ENCODE results near the gene TTYH3.

TTYH3 gene

DNA sequence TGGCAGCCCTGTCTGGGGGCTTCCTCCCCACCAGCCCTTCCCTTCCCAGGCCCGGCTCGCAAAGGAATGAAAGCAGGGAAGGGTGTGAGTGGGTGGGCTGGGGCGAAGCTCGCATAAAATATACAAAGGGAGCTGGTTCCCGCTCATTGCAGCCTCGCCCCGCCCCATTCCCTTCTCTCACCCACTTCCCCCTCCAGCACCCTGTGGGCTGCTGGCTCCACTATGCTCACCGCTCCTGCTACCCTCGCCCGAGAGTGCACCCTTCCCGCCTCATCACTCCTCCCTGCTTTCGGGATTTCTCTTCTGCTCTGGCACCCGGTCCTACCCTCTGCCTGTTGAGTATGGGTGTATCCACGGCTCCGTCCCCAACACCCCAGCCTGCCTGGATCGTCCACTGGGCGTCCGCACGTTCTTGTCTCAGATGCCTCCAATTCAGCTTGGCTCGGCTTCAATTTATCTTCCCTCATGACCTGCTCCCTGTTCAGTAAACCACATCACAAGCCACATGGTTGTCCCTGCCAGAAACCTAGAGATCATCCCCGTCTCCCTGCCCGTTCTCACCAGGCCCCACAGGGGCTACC is 14.4 kb upstream of the TTYH3 start:
- no peak for DNase-seq

DNA sequence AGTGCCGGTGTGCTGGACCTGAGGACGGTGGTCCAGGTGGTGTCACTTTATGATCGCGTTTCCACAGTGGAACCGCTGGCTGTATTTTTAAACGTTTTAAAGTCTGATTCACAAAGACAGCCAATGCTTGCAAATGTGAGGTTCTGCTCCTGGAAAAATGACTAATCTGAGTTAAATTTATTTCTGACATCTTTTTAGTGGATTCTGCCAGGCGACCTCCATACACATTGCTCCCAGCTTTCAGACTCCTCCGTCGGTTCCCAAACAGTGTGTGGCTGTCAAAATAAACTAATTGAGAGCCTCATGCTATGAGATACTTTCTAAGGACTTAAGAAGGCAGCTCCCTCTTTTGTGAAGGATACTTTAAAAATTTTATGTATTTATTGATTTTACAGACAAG is 12.7 kb upstream of the TTYH3 start:
- DNase-seq, result no peak

DNA sequence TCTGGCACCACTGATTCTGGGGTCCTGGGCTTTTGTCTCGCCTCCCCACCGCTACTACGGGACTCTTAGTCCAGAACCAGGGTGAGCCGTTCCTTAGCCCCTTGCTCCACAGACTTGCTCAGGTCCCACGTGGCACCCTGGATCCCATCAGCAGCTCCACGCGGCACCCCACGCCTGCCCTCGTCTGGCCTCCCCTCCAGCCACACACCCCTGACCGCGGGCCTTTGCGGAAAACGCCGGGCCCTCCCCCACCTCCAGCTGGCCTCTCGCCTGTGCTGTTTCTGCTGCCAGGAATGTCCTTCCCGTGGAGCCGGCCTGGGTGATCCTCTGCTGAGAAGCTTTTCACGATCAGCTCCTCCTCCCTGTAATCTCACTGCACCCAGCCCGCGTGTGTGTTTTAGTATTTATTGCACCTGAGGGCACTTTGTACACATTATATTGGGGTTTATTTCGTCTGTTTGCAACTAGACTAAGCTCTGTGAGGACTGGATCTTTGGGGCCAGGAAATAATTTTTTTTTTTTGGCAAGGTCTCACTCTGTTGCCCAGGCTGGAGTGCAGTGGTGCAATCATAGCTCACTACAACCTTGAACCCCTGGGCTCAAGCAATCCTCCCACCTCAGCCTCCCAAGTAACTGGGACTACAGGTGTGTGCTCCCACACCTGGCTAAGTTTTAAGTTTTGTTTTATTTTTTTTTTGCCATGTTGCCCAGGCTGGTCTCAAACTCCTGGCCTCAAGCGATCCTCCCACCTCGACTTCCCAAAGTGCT is 10.5 kb upstream of the TTYH3 start:
- DNase-seq, result no peak

- DNase-seq, result no peak
Observed at GRCh38 chr7:2621948-2622640, 9.7 kb upstream of the TTYH3 start.

DNA sequence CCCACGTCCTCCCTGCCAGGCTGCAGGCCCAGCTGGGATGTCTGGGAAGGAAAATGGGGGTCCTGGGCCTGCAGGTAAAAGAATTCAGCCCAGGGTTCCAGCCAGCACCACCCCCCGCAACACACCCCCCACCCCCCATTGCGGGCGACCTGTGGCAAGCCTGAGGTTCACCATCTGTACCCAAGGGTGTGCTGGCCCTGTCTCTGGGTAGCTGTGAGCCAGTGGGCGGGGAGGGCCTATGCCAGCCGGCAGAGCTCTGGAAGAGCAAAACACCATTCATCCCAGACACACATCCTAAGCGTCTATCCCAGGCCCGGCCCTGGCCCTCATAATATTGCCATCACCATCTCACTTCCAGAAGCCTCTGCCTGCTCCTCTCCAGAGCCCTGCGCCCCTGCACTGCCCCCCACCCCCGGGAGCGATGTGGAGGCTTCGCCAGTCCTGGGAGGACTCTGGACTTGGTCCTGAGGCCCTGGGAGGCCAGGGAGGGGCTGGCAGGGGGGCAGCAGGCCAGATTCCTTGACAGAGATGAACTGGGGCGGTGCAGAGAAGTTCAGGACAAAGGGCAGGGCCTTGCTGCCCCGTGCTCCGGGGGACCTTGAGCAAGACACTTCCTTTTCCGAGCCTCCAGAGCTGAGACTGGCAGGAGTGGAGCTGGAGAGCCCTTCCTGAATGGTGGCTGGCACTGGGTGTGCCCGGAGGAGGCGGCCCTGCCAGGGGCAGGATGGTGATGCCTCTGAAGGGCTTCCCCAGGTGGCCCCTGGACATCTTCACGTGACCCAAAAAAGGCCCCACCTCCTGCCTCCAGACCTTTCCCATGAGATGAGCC is 8.7 kb upstream of the TTYH3 start:
- DNase-seq, result no peak

DNA sequence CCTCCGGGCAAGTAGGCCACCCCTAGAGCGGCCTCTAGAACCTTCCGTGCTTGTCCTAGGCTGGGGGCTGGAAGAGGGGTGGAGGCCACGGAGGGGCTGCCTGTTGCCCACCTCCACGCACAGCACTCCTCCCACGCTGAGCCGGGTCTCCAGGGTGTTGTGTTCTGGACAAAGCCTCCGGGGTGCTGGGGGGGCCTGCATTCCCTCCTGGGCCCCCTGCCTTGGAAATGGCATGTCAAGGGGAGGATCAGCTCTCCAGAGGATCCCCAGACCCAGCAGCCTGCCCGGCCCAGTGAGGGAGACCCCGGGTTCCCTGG is 8.1 kb upstream of the TTYH3 start:
- DNase-seq, result no peak

DNA sequence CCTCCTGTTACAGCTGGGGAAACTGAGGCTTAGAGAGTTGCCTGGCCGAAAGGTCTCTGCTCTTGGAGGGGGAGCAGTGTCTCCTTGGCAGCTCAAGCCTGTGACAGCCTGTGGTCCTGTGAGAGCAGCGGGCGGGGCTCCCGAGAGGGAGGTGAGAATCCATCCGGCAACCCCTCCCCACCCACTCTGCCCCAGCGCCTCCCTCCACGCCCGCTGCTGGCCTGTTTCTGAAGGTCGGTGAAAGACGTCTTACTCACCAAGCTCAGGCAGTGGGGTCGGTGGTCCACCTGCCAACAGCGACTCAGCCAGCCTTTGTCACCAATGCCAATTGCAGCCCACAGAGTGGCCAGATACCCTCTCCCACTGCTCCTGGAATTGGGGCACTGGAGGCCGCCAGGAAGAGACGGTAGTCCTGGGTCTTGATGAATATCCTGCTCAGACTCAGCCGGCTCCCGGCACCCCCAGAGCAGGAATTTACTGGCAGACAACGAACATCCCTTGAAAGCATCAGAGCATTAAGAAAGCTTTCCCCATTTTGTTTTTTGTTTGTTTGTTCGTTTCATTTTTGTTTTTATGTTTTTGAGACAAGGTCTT is 7.4 kb upstream of the TTYH3 start:
- DNase-seq, result no peak

GRCh38 chr7:2626498-2627117 is 5.2 kb upstream of the TTYH3 start:
- DNase-seq, result no peak

DNA sequence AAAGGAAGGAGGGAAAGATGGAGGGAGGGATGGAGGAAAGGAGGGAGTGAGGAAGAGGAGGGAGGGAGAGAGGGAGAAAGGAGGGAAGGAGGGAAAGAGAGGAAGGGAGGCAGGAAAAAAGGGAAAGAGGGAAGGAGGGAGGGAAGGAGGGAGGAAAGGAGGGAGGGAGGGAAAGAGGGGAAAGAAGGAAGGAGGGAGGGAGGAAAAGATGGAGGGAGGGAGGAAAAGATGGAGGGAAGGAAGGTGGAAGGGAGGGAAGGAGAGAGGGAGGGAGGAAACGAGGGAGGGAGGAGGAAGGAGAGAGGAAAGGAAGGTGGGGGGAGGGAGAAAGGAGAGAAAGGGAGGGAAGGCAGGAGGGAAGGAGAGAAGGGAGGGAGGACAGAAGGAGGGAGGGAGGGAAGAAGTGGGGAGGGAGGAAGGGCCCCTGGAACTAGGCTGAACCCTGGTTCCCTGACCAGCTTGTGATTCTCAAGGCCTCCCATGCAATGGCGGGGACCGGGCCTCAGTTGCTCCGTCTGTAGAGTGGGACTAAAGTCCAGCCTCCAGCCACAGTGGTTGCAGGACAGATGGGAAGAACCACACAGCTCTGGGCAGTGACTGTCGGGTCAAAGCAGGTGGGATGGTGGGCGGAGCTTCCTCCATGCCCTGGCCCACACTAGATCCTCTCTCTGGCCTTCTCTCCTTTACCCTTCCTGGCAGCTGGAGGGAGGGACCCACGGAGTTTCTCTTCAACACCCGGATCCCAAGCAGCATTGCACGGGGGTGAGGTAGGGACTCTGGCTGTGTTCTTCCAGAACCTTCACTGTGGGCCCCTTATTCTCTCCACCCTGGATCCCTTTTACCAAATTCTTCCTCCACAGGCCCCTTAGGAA is 4.3 kb upstream of the TTYH3 start:
- DNase-seq, result no peak

GRCh38 chr7:2628130-2628482 is 3.7 kb upstream of the TTYH3 start:
- DNase-seq, result no peak

DNA sequence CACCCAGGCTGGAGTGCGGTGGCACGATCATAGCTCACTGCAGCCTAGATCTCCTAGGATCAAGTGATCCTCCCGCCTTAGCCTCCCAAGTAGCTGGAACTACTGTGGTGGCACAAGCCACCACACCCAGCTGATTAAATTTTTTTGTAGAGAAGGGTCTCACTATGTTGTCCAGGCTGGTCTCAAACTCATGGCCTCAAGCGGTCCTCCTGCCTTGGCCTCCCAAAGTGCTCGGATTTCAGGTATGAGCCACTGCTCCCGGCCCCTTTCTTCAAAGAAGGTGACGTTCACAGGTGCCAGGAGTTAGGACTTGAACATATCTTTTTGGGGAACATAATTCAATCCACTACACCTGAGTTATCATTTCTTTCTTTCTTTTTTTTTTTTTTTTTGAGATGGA is 2.9 kb upstream of the TTYH3 start:
- DNase-seq, result no peak

- no peak for DNase-seq
Observed at GRCh38 chr7:2629746-2630681, 1.8 kb upstream of the TTYH3 start.

GRCh38 chr7:2632733-2633537 is 1.1 kb downstream of the TTYH3 start:
- DNase-seq, result no peak

DNA sequence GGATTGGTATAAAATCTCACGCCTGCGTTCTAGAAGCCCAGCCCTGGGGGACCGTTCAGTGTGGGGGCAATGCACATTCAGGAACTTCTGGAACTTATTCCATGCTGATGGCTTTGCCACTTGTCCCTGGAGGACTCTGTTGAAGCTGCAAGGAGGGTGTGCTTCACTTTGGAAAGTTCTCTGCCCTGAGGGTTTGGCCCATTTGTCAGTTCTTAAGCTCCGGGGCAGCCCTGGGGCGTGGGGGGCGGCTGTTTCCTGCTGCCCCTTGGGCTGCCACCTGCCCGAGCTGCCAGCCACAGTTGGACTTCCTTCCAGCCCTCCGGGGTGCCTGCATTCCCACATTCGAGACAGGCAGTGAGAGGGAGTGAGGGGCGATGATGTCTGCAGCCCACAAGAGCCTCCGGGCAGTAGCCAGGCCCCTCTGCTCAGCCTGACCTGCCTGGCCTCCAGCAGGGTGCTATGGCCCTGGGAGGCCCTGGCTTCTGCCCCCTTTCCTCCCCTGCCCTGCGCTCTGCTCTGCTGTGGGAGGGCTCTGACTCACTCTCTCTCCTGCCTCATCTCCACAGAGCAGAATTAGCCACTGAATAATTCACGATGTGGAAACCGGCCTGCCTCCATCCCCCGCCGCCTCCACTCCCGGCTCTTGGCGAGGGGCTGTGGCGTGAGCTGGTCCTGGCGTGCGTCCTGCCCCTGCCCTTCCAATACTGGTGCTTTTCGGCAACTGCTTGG is 1.9 kb downstream of the TTYH3 start:
- DNase-seq, result no peak

DNA sequence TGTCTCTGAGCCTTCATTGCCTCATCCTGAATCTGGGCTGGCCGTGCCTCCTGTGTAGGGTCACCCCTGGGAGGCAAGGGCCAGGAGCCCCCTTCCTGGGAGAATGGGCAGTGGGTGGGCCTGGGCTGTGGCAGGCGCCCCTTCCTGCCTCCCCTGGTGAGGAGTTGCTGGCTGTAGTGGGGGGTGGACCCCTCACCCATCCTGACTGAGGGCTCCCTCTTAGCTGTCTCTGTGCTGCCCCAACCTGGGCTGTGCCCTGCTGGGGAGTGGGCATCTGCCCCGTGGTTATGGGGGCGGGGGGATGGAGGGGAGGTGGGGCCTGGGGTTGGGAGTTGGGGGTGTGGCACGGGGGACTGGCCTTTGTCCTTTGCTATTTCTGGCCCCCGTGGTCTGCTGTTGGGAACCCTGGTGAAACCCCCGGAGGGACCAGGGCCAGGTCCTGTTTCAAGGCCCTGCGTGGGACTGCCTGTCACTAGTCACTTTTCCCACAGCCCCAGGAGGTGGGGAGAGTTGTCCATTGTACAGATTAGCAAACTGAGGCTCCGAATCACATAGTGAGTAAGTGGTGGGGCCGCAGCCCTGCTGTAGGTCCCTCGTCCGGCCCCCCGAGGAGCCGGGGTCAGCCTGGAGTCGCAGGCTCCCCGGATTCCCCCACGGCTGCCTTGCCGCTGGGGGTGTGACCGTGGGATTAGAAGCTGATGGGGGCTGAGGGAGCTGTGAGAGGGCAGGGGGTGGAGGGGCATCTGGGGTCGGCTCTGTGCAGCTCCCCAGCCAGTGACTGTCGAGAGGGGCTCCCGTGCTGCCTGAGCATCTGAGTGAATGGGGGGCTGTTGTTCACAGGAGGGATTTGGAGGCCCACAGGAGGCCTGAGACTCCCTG is 2.7 kb downstream of the TTYH3 start:
- DNase-seq, result no peak

GRCh38 chr7:2635148-2635668 is 3.4 kb downstream of the TTYH3 start:
- no peak for DNase-seq

- no peak for DNase-seq
Observed at GRCh38 chr7:2635810-2636701, 4.3 kb downstream of the TTYH3 start.
